ENCODE measurements around the gene ZMYND8. TPM values are rescaled to one million over a fixed set of nuclear protein-coding genes. Genes with fewer than 3 reads are reported as not detected.

The ZMYND8 gene
- total and polyA plus RNA-seq, 4 donors = 14.2 to 46.4 (median 30.1) TPM

- Histone ChIP-seq H3K9me3 (ENCODE audit: control insufficient read depth in 4 of 4, insufficient read depth in 3 of 4, low read length in 3 of 4) (no peaks in the 10 kb centered on the region), H3K4me3 (no peak overlapping the region), H3K4me1 (ENCODE audit: control insufficient read depth in 5 of 5, insufficient read depth in 5 of 5, low read length in 5 of 5) (peaks cover 0 to 6% (median 0%) of the 10 kb centered on the region in 5 donors), H3K36me3 (ENCODE audit: control insufficient read depth in 4 of 4, insufficient read depth in 4 of 4, low read length in 4 of 4) (peaks cover 28 to 39% (median 32%) of the 10 kb centered on the region in 4 donors), H3K9ac (ENCODE audit: insufficient read depth in 1 of 2, low read length in 2 of 2) (no peak overlapping the region), H3K27me3 (ENCODE audit: control insufficient read depth in 3 of 3, insufficient read depth in 3 of 3, low read length in 2 of 3) (no peaks in the 10 kb centered on the region), H3K27ac (ENCODE audit: low read depth in 1 of 2, low read length in 1 of 2) (no peak overlapping the region)
- no peak for ATAC-seq (ENCODE audit: insufficient read depth, low FRiP score)
- WGBS, 2 donors = 95 to 97% methylated on average over 19 of the region's 19 CpGs
- no peak for DNase-seq
- TF ChIP-seq, protein P1, sequence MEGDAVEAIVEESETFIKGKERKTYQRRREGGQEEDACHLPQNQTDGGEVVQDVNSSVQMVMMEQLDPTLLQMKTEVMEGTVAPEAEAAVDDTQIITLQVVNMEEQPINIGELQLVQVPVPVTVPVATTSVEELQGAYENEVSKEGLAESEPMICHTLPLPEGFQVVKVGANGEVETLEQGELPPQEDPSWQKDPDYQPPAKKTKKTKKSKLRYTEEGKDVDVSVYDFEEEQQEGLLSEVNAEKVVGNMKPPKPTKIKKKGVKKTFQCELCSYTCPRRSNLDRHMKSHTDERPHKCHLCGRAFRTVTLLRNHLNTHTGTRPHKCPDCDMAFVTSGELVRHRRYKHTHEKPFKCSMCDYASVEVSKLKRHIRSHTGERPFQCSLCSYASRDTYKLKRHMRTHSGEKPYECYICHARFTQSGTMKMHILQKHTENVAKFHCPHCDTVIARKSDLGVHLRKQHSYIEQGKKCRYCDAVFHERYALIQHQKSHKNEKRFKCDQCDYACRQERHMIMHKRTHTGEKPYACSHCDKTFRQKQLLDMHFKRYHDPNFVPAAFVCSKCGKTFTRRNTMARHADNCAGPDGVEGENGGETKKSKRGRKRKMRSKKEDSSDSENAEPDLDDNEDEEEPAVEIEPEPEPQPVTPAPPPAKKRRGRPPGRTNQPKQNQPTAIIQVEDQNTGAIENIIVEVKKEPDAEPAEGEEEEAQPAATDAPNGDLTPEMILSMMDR (IDR thresholded peaks at IDR 0.05; ENCODE audit: control extremely low read depth, extremely low read depth) = no peak
These were observed 105.1 kb downstream of the ZMYND8 start for GRCh38 chr20:47251154-47252020.

DNA sequence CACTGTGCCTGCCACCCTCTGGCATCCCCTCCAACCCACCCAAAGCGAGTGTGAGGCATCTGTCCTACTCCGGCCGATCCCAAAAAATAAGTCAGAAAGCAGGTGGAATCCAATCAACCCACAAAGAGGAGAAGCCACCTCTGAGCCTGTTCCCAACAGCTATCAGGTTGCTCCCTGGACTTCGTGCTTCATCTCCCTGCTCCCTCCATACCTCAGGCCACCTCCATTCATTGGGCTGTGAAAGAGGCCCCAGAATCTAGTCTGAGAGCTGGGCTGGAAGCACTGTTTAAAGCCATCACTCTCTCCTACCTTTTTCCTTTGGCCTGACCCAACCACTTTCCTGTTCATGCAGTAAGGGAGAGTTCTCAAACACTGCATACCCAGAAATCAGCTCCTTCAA, 106.1 kb downstream of the ZMYND8 start:
- no peak overlapping the region for H3K9ac ChIP-seq (ENCODE audit: insufficient read depth in 1 of 2, low read length in 2 of 2)
- H3K27me3 ChIP-seq (ENCODE audit: control insufficient read depth in 3 of 3, insufficient read depth in 3 of 3, low read length in 2 of 3) = no peaks in the 10 kb centered on the region
- peaks cover 0 to 6% (median 0%) of the 10 kb centered on the region in 5 donors for H3K4me1 ChIP-seq (ENCODE audit: control insufficient read depth in 5 of 5, insufficient read depth in 5 of 5, low read length in 5 of 5)
- DNase-seq (no peak), ATAC-seq (ENCODE audit: insufficient read depth, low FRiP score) (no peak)
- TF ChIP-seq, protein P1 (IDR thresholded peaks at IDR 0.05; ENCODE audit: control extremely low read depth, extremely low read depth) = no peak
- 98% methylated on average over 4 of the region's 4 CpGs for WGBS, 2 donors
- H3K4me3 ChIP-seq = no peak overlapping the region
- no peak overlapping the region for H3K27ac ChIP-seq (ENCODE audit: low read depth in 1 of 2, low read length in 1 of 2)
- peaks cover 32 to 48% (median 39%) of the 10 kb centered on the region in 4 donors for H3K36me3 ChIP-seq (ENCODE audit: control insufficient read depth in 4 of 4, insufficient read depth in 4 of 4, low read length in 4 of 4)
- no peaks in the 10 kb centered on the region for H3K9me3 ChIP-seq (ENCODE audit: control insufficient read depth in 4 of 4, insufficient read depth in 3 of 4, low read length in 3 of 4)

GRCh38 chr20:47249913-47250312, 106.6 kb downstream of the ZMYND8 start:
- Histone ChIP-seq H3K9ac (ENCODE audit: insufficient read depth in 1 of 2, low read length in 2 of 2) (no peak overlapping the region), H3K36me3 (ENCODE audit: control insufficient read depth in 4 of 4, insufficient read depth in 4 of 4, low read length in 4 of 4) (peaks cover 35 to 49% (median 39%) of the 10 kb centered on the region in 4 donors), H3K27me3 (ENCODE audit: control insufficient read depth in 3 of 3, insufficient read depth in 3 of 3, low read length in 2 of 3) (no peaks in the 10 kb centered on the region), H3K4me1 (ENCODE audit: control insufficient read depth in 5 of 5, insufficient read depth in 5 of 5, low read length in 5 of 5) (peaks cover 0 to 6% (median 0%) of the 10 kb centered on the region in 5 donors), H3K27ac (ENCODE audit: low read depth in 1 of 2, low read length in 1 of 2) (no peak overlapping the region), H3K9me3 (ENCODE audit: control insufficient read depth in 4 of 4, insufficient read depth in 3 of 4, low read length in 3 of 4) (no peaks in the 10 kb centered on the region), H3K4me3 (no peak overlapping the region)
- TF ChIP-seq, protein P1 (IDR thresholded peaks at IDR 0.05; ENCODE audit: control extremely low read depth, extremely low read depth) = no peak
- DNase-seq (no peak), ATAC-seq (ENCODE audit: insufficient read depth, low FRiP score) (no peak)
- WGBS, 2 donors = 92 to 95% methylated on average over 4 of the region's 4 CpGs
